Mononuclear cell (primary cell): ENCODE measurements around the gene ICE2. TPM values are rescaled to one million over a fixed set of nuclear protein-coding genes. Genes with fewer than 3 reads are reported as not detected.

Experiments
- H3K27me3 ChIP-seq: 2 replicates; pipeline ENCODE4 v1.6.0; 2011; ENCODE audit warnings: low read length, control low read depth; ENCODE audit not compliant: insufficient read depth
- H3K4me1 ChIP-seq: 2 replicates; pipeline ENCODE4 v1.5.1; 2011; ENCODE audit warnings: mild to moderate bottlenecking, low read length, control low read depth; ENCODE audit not compliant: insufficient read depth
- H3K4me3 ChIP-seq: 2 replicates; pipeline ENCODE4 v1.5.1; 2011; ENCODE audit warnings: mild to moderate bottlenecking, low read length, moderate library complexity
- H3K9me3 ChIP-seq: 2 replicates; pipeline ENCODE4 v1.5.1; 2011; ENCODE audit warnings: low read depth, mild to moderate bottlenecking, control low read depth, low read length
- total RNA-seq: library from RNA; depleted of rRNA; stranded (reverse); fragments of >200 nt; gene quantifications from one replicate; pipeline ENCODE4 v1.2.3, GENCODE V29; 2012

ICE2 gene
- total RNA-seq, 1 donor: 27.1 TPM

DNA sequence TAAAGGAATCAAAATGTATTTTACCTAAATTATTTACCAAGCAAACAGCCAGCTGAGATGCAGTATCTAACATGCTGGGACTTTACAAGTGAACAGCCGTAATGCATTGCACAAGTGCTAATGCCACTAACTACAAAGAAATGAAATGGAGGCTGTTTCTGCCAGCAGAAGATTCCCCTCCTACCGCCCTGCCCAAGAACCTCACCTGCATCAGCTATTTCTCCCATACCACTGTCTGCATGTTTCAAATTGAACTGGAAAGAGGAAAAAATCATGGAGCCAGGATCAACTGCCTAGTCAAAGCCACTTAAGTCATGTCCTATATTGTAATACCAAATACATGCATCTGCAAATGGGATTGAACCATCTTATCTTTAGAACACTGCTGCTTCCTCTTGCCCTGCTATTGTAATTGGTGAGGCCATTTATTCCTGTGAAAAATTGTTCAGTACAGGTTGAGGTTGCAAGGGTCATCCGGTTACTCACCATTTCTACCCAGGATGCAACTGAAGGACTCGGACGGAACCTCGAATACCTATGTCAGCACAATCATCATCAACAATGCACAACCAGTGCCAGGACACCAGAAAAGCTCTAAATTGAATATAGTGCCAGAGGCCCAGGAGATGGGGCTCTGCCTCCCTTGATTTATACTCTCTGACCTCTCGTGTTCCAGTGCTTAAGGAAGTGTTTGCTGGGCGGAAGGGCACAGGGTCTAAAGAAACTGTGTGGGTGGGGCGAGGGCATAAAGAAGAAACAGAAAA lies 108.7 kb downstream of the ICE2 start:
- Histone ChIP-seq H3K9me3 (no peaks in the 10 kb centered on the region), H3K4me3 (no peak overlapping the region), H3K27me3 (no peaks in the 10 kb centered on the region), H3K4me1 (no peaks in the 10 kb centered on the region)

DNA sequence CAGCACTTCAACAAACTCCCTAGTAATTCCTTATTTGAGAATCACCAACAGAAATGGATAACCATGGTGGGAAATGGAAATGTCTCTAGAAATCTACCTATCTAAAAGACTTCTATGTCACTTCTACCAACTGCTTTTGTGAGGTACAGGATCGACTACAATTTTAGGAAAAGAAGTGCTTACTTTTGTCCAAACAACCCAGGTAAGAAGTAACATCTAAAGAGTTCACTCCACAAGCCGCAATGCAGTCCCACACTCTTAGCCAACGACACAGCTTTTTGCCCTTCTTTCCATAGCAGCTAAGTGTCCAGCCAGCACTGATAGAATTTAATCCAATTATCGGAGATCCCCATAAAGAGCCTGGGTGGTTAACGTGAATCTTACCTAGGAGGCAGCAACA lies 109.2 kb downstream of the ICE2 start:
- Histone ChIP-seq H3K9me3 (no peaks in the 10 kb centered on the region), H3K27me3 (no peaks in the 10 kb centered on the region), H3K4me1 (no peaks in the 10 kb centered on the region), H3K4me3 (no peak overlapping the region)

Other genes starting within 250 kb of the ICE2 start
- gene ANXA2, start 81.2 kb downstream of the ICE2 start, total RNA-seq: 317 TPM